Stimulated activated CD8-positive, alpha-beta memory T cell treated with anti-CD3 and anti-CD28 coated beads, Interleukin-4, amount 100 ng/mL, for 48 hours (primary cell): Measurements from ENCODE around the gene ITGBL1.

ENCODE experiments used
- DNase-seq: peaks from one replicate; pipeline ENCODE4 v3.0.0-alpha.2; 2020

ITGBL1 gene

GRCh38 chr13:101706651-101707050 is 254.2 kb downstream of the ITGBL1 start:
- DNase-seq, result no peak

- no peak for DNase-seq
Measured at GRCh38 chr13:101707659-101708058, 255.2 kb downstream of the ITGBL1 start.

DNA sequence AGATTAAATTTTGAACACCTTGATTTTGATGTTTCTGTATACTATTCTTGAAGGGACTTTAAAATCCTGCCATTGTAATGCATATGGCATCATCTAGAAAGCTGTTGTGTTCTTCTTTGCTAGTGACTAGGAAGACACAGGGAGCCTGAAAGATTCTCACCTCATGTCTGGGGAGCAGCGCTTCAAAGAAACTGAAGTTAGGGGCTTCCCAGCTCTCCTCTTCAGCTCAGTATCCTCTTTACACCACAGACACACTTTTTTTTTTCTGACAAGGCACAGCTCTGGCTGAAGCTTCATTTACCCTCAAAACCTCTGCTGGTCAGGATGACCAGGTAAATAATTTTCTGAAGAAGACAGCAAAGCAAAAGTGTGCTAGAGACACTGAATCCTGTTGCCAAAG is 255.6 kb downstream of the ITGBL1 start:
- DNase-seq, result no peak

- DNase-seq, result no peak
Measured at GRCh38 chr13:101709952-101710351, 257.5 kb downstream of the ITGBL1 start.

GRCh38 chr13:101711307-101712025 is 259.0 kb downstream of the ITGBL1 start:
- DNase-seq, result no peak

DNA sequence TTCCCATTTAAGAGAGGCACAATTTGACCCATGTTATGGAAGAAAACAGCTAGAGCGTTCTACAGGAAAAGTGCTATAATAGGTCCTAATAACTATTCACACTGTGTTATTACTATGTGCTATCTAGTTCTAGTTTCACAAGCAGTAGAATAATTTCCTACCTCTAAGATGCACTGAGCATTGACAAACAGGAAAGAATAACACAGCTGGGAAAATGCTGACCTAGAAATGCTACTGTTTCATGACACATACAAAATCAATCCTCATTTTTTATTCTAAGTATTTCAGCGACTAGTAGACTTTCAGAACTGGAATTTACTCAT is 259.5 kb downstream of the ITGBL1 start:
- no peak for DNase-seq

GRCh38 chr13:101714195-101714594 is 261.7 kb downstream of the ITGBL1 start:
- DNase-seq, result no peak

DNA sequence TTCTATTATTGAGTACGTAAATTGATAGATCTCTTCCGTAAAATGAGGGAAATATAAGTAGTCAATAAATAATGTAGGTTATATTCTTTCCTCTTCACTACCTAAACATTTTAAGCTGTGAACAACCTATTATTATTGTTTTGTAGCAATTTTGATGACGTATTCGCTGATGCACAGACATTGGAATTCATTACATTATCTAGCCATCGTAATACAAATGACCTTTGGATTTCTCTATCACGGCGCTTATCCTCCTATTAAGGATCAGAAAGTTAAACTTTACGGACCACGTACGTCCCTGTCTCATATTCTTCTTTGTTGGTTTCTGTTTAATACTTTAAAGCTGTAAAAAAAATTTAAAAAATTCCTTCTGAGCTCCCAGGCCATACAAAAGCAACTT is 264.9 kb downstream of the ITGBL1 start:
- no peak for DNase-seq

DNA sequence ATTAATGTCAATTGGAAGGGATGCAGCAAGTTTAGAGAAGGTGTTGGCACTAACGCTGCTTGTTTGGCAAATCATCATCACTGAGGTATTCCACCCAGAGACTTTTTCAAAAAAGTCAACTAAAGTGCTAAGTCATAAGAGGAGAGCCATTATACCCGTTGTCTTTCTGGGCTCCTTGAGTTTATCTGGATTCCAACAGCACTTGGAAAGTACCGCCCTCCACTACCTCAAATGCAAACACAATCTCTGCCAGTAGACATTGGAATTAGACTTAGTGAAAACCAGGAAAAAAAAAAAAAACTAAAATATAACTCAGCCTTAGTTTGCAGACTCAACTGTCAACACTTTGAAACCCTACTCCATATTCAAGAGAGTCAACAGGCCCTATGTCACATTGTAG is 266.0 kb downstream of the ITGBL1 start:
- no peak for DNase-seq

- DNase-seq, result no peak
Measured at GRCh38 chr13:101726681-101727080, 274.2 kb downstream of the ITGBL1 start.

DNA sequence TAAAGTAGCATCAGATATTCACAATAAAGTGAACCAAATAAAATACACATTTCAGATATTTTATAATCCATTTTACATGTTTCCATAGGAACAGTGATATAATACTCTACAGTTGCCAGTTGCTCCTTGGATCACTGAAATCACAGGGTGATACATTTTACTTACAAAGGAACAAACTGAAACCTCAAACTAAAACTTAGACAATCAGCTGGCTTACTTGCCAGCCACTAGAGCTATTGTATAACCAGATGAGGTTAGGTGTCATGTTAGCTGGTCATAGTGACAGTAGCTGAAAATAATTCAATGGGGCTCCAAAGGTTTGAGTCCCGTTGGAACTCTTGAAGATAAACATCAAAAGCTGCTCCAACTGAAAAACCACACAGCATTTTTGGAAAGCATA is 274.6 kb downstream of the ITGBL1 start:
- no peak for DNase-seq

DNA sequence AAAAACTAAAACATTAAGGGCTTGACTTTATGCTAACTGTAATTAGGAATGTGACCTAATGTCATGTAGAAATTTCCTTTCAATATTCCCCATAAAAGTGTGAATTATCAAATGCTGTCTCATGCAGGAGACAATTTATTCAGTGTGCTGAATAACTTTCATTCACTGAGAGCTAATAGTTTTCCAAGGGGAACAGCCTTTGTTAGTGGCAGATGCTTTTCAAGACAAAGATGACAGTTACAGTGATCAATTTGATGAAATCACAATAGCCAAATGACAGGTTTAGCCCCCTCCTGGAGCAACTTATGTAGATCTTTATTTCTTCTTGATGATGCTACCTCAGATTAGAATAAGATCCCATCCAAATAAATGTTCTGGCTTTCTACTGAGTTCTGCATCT is 275.5 kb downstream of the ITGBL1 start:
- no peak for DNase-seq

DNA sequence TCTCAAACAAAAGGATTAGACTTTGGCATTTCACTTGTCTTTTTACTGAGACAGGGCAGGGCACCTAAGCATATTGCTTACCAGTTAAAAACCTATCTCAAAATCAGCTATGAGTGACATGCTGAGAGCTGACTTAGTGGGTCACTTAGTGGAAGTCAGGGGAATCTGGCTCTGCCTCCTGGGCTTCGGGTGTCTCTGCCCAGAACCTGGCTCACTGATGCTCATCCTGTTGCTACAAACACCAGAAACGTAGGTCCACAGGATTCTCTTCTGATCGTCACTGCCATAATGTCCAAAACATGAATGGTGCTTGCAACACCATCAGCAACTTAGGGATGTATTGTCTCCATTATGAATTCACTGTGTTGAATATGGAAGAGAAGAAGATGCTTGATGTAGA is 276.1 kb downstream of the ITGBL1 start:
- no peak for DNase-seq

GRCh38 chr13:101730420-101731000 is 278.0 kb downstream of the ITGBL1 start:
- no peak for DNase-seq

- DNase-seq, result no peak
Measured at GRCh38 chr13:101736566-101736965, 284.1 kb downstream of the ITGBL1 start.

DNA sequence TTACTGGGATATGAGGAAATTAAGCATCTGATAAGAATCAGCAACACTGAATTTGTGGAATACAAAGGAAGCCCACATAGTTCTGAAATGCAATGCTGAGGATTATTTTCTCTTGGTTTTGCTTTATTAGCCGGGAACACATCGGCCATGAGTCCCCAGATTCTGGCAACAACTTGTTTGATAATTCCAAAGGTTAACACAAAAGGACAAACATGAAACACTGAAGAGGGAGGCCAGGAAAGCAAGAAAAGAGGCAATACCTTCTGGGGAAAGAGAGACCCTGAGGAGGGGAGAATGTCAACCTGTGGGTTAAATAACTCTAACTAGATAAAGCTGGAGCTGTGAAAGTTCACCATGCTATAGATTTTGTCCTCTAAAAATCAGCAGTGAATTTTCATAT is 285.9 kb downstream of the ITGBL1 start:
- DNase-seq, result no peak

DNA sequence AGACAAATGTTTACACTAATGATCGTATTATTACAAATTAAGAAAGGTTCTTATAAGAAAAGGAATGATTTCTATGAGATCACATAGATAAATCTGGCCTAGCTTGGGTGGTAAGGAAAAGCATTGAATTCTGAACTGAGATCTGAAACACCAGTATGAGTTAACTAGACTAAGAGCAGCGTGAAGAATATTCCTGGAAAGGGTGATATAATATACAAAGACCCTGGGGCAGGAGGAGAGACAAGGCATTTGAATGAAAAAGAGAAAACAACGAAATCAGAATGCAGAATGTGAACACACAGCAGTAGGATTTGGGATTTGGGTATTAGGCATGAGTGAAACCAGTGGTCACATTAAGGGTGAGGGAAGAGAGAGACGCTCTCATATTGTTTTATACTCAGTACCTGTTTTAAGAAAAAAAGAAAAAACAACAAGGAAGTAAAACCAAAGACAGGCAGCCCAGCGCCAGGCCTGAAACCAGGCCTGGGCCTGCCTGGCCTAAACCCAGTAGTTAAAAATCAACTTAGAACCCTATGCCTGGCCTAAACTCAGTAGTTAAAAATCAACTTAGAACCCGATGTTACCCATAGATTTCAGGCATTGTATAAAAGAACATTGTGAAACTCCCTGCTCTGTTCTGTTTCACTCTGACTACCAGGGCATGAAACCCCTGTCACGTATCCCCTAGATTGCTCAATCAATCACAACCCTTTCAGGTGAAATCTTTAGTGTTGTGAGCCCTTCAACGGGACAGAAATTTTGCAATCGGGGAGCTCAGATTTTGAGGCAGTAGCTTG is 287.1 kb downstream of the ITGBL1 start:
- DNase-seq, result no peak

DNA sequence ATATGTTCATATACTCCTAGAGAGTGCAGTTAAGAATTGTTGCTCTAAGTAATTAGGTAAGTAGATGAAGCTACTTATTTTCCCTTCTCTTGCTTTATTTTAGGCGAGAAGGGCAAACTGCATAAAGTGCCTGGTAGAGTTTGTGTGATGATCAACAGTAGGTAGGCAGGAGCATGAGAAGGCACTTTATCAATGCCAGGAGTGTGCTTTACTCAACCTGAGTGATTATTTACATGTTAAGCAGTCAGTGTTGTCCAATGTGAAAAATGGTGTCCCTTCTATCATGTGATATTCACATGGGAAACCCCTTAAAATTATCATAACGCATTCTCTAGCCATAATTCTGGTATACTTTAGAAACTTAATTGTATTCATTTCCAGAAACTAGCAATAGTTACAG is 294.0 kb downstream of the ITGBL1 start:
- no peak for DNase-seq

- no peak for DNase-seq
Measured at GRCh38 chr13:101747039-101747438, 294.6 kb downstream of the ITGBL1 start.

DNA sequence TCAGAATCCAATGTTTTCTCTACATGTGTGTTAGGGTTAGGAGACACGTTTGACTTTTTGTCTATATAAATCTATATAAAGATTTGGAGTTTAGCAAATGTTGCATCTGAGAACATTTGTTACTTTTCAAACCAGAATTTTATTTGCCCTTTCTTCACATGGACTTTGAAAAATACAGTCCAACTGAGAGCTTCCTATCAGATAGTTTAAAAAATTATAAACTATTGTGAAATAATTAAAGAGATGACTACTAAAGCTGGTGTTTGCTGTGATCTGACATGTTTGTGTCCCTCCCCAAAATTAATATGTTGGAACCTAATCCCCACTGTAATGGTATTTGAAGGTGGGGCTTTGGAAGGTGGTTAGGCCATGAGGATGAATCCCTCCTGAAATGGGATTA is 297.1 kb downstream of the ITGBL1 start:
- no peak for DNase-seq

DNA sequence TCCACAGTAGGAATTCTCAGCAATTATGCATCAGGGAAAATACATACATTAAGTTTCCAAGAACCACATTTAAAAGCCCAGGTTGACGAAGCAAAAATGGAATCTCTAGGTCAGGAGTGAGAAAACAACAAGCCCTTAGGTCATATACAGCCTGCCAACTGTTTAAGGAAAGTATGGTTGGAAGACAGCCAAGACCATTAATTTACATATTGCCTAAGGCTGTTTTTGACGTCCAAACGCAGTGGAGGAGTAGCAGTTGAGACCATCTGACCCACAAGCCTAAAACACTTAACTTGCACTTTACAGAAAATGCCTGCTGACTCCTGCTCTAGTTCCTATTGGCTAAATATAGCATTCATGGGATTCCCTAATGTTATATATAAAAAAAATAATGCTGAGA is 299.0 kb downstream of the ITGBL1 start:
- DNase-seq, result no peak

- no peak for DNase-seq
Measured at GRCh38 chr13:101752432-101752831, 300.0 kb downstream of the ITGBL1 start.

- no peak for DNase-seq
Measured at GRCh38 chr13:101755228-101755887, 302.9 kb downstream of the ITGBL1 start.
